Measurements from ENCODE around the gene CLEC10A.
A peak's percentile ranks its signal among the peaks of the same experiment; 100 is the strongest.

The CLEC10A gene

GRCh38 chr17:7038025-7038862 is 41.8 kb downstream of the CLEC10A start:
- no peak for DNase-seq

GRCh38 chr17:7035591-7036368 is 44.3 kb downstream of the CLEC10A start, which contains the start of gene SLC16A13:
Gene SLC16A13, plus strand, starts transcription at chr17:7036015. Its CDS starts 368 bp downstream, at chr17:7036383.
- peak; percentile 99 for DNase-seq

- DNase-seq = peak; percentile 70
Measured at GRCh38 chr17:7034955-7035590, 45.0 kb downstream of the CLEC10A start.

GRCh38 chr17:7029659-7030058 is 50.4 kb downstream of the CLEC10A start:
- peak; percentile 70 for DNase-seq

GRCh38 chr17:7029096-7029495 is 51.0 kb downstream of the CLEC10A start:
- DNase-seq = no peak

DNA sequence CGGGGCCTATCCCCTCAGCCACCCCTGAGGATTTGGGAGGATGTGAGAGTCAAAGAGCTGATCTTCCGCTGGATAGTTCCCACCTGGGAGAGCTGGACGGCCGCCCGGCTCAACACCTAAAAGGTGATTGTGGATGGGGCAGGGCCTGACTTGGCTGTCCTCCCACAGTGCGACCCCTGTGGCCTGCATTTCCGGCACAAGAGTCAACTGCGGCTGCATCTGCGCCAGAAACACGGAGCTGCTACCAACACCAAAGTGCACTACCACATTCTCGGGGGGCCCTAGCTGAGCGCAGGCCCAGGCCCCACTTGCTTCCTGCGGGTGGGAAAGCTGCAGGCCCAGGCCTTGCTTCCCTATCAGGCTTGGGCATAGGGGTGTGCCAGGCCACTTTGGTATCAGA is 52.7 kb downstream of the CLEC10A start:
- no peak for DNase-seq

- DNase-seq = no peak
Measured at GRCh38 chr17:7026471-7027115, 53.5 kb downstream of the CLEC10A start.

DNA sequence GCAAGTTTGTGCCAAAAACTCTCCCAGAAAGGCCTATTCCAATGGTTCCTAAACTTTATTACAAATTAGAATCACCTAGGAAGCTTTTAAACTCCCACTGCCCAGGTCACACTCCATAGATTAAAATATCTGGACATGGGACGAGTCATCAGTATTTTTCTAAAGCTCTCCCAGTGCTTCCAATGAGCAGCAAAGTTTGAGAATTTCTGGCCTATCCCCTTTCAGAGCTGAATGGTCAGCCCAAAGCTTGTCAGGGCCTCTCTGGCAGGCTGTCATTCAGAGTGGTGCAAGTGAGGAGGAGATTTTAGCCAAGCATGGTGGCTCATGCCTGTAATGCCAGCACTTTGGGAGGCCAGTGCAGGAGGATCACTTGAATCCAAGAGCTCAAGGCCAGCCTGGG is 54.8 kb downstream of the CLEC10A start:
- DNase-seq = no peak
